HepG2 (cell line): ENCODE data around the gene CSK. TPM values are rescaled to one million over a fixed set of nuclear protein-coding genes. Genes with fewer than 3 reads are reported as not detected.

Experiments
- GABPB1 ChIP-seq: IDR thresholded peaks from 2 replicates; pipeline ENCODE4 v1.6.1; 2016; ENCODE audit warnings: mild to moderate bottlenecking, missing genetic modification reagents, moderate library complexity, missing compliant biosample characterization
- HES4 ChIP-seq: sonication (generic); formaldehyde crosslinking; IDR thresholded peaks from 2 replicates; pipeline ENCODE4 v1.9.0; 2021; ENCODE audit warnings: mild to moderate bottlenecking, missing genetic modification reagents, borderline replicate concordance
- HOMEZ ChIP-seq: IDR thresholded peaks from 2 replicates; pipeline ENCODE4 v1.6.1; 2016; ENCODE audit warnings: low read depth
- HOXA5 ChIP-seq: sonication (generic); formaldehyde crosslinking; IDR thresholded peaks from 2 replicates; pipeline ENCODE4 v1.4.0; 2020; ENCODE audit warnings: missing genetic modification reagents
- MIER2 ChIP-seq: IDR thresholded peaks from 2 replicates; pipeline ENCODE4 v1.6.1; 2016; ENCODE audit warnings: missing biosample characterization, missing genetic modification reagents
- MYC ChIP-seq: sonication (generic); formaldehyde crosslinking; IDR thresholded peaks from 2 replicates; pipeline ENCODE4 v1.9.0; 2021; ENCODE audit warnings: missing genetic modification reagents, borderline replicate concordance
- NFKB2 ChIP-seq: sonication (generic); formaldehyde crosslinking; IDR thresholded peaks from 2 replicates; pipeline ENCODE4 v1.4.0; 2020; ENCODE audit warnings: missing genetic modification reagents, borderline replicate concordance
- NKX3-1 ChIP-seq: sonication (generic); formaldehyde crosslinking; IDR thresholded peaks from 2 replicates; pipeline ENCODE4 v1.5.0; 2020; ENCODE audit warnings: missing genetic modification reagents
- PHF5A ChIP-seq: IDR thresholded peaks from one replicate; pipeline ENCODE4 v1.6.1; 2018; ENCODE audit warnings: low read depth, missing genetic modification reagents; ENCODE audit not compliant: unreplicated experiment
- RBFOX2 ChIP-seq: fragments of 200-400 bp; formaldehyde crosslinking; IDR thresholded peaks from 2 replicates; pipeline ENCODE4 v1.6.1; 2017; ENCODE audit warnings: low read depth, mild to moderate bottlenecking, low read length
- ZNF256 ChIP-seq: sonication (generic); formaldehyde crosslinking; conservative IDR thresholded peaks from 2 replicates; pipeline ENCODE4 v1.4.0; 2020; ENCODE audit warnings: missing genetic modification reagents
- ZNF280B ChIP-seq: sonication (generic); formaldehyde crosslinking; IDR thresholded peaks from 2 replicates; pipeline ENCODE4 v1.5.0; 2020; ENCODE audit warnings: missing genetic modification reagents, mild to moderate bottlenecking, borderline replicate concordance
- ZNF367 ChIP-seq: sonication (generic); formaldehyde crosslinking; IDR thresholded peaks from 2 replicates; pipeline ENCODE4 v1.4.0; 2020; ENCODE audit warnings: missing genetic modification reagents, borderline replicate concordance
- ZNF512B ChIP-seq: sonication (generic); formaldehyde crosslinking; IDR thresholded peaks from 2 replicates; pipeline ENCODE4 v1.5.1; 2020; ENCODE audit warnings: missing genetic modification reagents, mild to moderate bottlenecking, borderline replicate concordance
- ZNF737 ChIP-seq: sonication (generic); formaldehyde crosslinking; IDR thresholded peaks from 2 replicates; pipeline ENCODE4 v1.5.0; 2020; ENCODE audit warnings: missing genetic modification reagents, mild to moderate bottlenecking, borderline replicate concordance
- ZNF772 ChIP-seq: sonication (generic); formaldehyde crosslinking; IDR thresholded peaks from 2 replicates; pipeline ENCODE4 v1.5.0; 2020; ENCODE audit warnings: mild to moderate bottlenecking, missing genetic modification reagents
- ZSCAN25 ChIP-seq: sonication (generic); formaldehyde crosslinking; IDR thresholded peaks from 2 replicates; pipeline ENCODE4 v1.8.0; 2022; ENCODE audit warnings: mild to moderate bottlenecking, missing genetic modification reagents
- polyA plus RNA-seq, 8 experiments: library from polyadenylated mRNA; depleted of rRNA in 3 of 8; stranded (reverse) in 7 of 8; unstranded in 1 of 8; fragments of >200 nt; fragmentation: Illumina TruSeq in 4 of 8; extraction: Trizol in 4 of 8; gene quantifications; 2 replicates each; pipeline versions ENCODE4 v1.2.1 to v1.2.3, GENCODE V29; 2011 to 2016; ENCODE audit warnings: low read depth in 4 of 8, missing spikeins in 1 of 8, mixed read lengths in 1 of 8; ENCODE audit not compliant: insufficient read depth in 1 of 8
- total RNA-seq, 5 experiments: library from RNA; depleted of rRNA; stranded (reverse); fragments of >200 nt; fragmentation: Illumina TruSeq; extraction: Trizol; gene quantifications; 2 replicates each; pipeline ENCODE4 v1.2.3, GENCODE V29; 2016; ENCODE audit warnings: low read depth in 1 of 5
- TF ChIP-seq, protein P1 (sequence below): sonication (generic); formaldehyde crosslinking; IDR thresholded peaks from 2 replicates; pipeline ENCODE4 v1.4.0; 2020; ENCODE audit warnings: missing genetic modification reagents
- TF ChIP-seq, protein P2 (sequence below): sonication (generic); formaldehyde crosslinking; IDR thresholded peaks from 2 replicates; pipeline ENCODE4 v1.5.0; 2020; ENCODE audit warnings: missing genetic modification reagents
- TF ChIP-seq, protein P3 (sequence below): sonication (generic); formaldehyde crosslinking; conservative IDR thresholded peaks from 2 replicates; pipeline ENCODE4 v1.4.0; 2020; ENCODE audit warnings: missing genetic modification reagents

Gene CSK
- total and polyA plus RNA-seq, 2 of the 13 experiments (the other 11 are each of a cell fraction or from before 2014, with no cell fraction given) = 12.5 to 21.3 TPM

DNA sequence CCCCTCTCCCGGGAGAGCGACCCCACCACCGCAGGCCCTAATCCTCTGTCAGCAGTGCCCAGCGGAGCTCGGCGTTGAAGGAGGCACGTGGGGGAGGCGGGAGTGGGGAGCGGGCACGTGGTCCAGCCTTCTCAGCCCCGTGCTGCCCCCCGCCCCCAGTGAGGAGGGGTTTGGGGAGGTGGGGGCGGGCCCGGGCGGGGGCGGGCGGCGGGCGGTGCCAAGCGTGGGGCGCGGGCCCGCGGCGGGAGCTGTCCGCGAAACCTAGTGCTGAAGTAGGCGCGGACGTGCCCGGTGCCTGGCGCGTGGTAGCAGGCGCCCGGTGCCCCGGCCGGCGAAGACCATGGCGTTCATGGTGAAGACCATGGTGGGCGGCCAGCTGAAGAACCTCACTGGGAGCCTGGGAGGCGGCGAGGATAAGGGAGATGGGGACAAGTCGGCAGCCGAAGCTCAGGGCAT is 44.5 kb downstream of the CSK start, which contains the start of gene CPLX3 (continued):
- TF ChIP-seq, protein P1, sequence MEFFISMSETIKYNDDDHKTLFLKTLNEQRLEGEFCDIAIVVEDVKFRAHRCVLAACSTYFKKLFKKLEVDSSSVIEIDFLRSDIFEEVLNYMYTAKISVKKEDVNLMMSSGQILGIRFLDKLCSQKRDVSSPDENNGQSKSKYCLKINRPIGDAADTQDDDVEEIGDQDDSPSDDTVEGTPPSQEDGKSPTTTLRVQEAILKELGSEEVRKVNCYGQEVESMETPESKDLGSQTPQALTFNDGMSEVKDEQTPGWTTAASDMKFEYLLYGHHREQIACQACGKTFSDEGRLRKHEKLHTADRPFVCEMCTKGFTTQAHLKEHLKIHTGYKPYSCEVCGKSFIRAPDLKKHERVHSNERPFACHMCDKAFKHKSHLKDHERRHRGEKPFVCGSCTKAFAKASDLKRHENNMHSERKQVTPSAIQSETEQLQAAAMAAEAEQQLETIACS = peak; percentile 73
- TF ChIP-seq HOXA5 (CRISPR knock-in tag) (peak; percentile 47; the same call in 1 of the 2 replicates), ZNF280B (CRISPR knock-in tag) (no peak), HES4 (0 out of 2 replicates have a peak, but pooled peaks have one; percentile 49), MYC (CRISPR knock-in tag) (peak; percentile 29; the same call in 1 of the 2 replicates), ZNF512B (CRISPR knock-in tag) (no peak), ZNF256 (no peak), RBFOX2 (no peak), PHF5A (CRISPR knock-in tag) (no peak), NKX3-1 (CRISPR knock-in tag) (0 out of 2 replicates have a peak, but pooled peaks have one; percentile 32), GABPB1 (CRISPR knock-in tag) (0 out of 2 replicates have a peak, but pooled peaks have one; percentile 32), ZNF367 (CRISPR knock-in tag) (no peak), ZNF737 (CRISPR knock-in tag) (no peak), MIER2 (CRISPR knock-in tag) (peak; percentile 89), HOMEZ (CRISPR knock-in tag) (no peak), ZSCAN25 (CRISPR knock-in tag) (no peak), NFKB2 (CRISPR knock-in tag) (peak; percentile 49; the same call in 1 of the 2 replicates), ZNF772 (CRISPR knock-in tag) (no peak)
- TF ChIP-seq, protein P2, sequence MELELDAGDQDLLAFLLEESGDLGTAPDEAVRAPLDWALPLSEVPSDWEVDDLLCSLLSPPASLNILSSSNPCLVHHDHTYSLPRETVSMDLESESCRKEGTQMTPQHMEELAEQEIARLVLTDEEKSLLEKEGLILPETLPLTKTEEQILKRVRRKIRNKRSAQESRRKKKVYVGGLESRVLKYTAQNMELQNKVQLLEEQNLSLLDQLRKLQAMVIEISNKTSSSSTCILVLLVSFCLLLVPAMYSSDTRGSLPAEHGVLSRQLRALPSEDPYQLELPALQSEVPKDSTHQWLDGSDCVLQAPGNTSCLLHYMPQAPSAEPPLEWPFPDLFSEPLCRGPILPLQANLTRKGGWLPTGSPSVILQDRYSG (CRISPR knock-in tag) = 0 out of 2 replicates have a peak, but pooled peaks have one; percentile 36
- TF ChIP-seq, protein P3, sequence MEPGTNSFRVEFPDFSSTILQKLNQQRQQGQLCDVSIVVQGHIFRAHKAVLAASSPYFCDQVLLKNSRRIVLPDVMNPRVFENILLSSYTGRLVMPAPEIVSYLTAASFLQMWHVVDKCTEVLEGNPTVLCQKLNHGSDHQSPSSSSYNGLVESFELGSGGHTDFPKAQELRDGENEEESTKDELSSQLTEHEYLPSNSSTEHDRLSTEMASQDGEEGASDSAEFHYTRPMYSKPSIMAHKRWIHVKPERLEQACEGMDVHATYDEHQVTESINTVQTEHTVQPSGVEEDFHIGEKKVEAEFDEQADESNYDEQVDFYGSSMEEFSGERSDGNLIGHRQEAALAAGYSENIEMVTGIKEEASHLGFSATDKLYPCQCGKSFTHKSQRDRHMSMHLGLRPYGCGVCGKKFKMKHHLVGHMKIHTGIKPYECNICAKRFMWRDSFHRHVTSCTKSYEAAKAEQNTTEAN (CRISPR knock-in tag) = 0 out of 2 replicates have a peak, but pooled peaks have one; percentile 27
